GM19395 (cell line): ENCODE data around the gene RBBP4.
"Not testable (repeated sequence)": the region's sequence is repeated elsewhere in the genome, so short reads cannot be mapped to it uniquely, and the experiment has no call there.

ENCODE experiments used
- ATAC-seq: cut with Tn5 transposase; IDR thresholded peaks from one replicate; pipeline ENCODE4 v1.9.1; 2021; ENCODE audit warnings: mild to moderate bottlenecking, moderate library complexity; ENCODE audit not compliant: unreplicated experiment

The RBBP4 gene

GRCh38 chr1:32685498-32685897, 34.5 kb downstream of the RBBP4 start:
- ATAC-seq: no peak

DNA sequence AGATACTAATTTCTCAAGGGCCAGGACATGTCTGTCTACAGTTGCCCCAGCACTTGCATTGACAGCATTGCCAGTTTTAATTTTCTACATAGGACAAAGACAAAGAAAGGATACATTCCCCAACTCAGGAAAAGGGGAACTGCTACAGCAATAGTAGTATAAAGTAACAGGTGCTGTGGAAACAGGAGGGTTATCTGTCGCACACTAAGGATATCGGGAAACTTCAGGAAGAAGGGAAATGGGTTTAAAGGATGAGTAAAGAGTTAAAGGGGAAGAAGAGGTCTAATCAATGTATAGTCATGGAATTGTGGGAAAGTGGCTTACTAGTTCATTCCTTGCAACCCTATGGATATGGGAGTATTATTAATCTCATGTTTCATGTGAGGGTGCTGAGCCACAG, 35.4 kb downstream of the RBBP4 start:
- ATAC-seq: no peak

- ATAC-seq: no peak
Observed at GRCh38 chr1:32693455-32694174, 42.6 kb downstream of the RBBP4 start.

DNA sequence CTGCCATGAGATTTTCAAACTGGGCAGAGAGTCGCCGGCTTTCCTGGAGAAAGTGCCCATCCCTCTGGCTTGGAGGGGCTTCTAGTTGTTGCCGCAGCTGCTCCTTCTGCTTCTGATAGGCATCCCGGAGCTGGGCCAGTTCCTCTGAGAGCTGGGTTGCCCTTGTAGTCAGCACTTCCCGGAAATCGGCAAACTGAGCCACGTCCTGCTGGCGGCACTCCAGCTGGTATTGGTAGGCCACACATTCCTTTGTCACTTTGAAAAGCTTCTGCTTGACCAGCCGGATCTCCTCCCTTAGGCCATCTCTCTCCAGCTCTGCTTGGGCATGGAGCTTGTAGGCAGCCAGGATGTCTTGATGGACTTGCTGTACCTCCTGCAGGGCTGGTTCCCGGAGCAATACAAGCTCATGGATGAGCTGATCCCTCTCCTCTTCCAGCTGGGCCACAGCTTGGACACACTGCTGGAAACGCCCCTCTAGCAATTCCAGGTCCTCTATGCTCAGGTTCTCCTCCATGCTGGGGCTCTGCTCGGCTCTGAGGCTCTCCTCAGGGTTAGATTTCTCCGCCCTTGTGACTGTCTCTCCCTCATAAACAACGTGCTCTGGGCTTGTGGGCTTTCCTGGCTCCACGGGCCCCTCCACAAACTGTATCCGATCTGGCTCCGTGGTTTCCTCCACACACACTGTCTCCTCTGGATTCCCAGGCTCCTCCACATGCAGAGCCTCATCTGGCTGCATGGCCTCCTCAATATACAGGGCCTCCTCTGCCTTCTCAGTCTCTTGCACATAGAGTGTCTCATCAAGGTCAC, 44.3 kb downstream of the RBBP4 start:
- ATAC-seq: no peak

DNA sequence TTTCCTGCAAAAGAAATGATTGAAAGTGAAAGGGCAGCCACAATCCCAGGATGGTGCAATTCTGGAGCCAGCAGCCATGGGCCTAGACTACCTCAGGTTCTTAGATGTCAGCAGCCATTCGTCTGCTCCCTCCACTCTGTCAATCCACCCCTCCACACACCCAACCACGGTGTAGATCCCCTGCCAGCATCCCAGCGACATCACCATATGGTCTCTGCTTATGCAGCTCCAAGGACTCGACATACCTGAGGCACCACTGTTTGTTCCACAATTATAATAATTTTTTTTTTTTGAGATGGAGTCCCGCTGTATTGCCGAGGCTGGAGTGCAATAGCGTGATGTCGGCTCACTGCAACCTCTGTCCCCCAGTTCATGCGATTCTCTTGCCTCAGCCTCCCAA, 45.0 kb downstream of the RBBP4 start:
- ATAC-seq: no peak

DNA sequence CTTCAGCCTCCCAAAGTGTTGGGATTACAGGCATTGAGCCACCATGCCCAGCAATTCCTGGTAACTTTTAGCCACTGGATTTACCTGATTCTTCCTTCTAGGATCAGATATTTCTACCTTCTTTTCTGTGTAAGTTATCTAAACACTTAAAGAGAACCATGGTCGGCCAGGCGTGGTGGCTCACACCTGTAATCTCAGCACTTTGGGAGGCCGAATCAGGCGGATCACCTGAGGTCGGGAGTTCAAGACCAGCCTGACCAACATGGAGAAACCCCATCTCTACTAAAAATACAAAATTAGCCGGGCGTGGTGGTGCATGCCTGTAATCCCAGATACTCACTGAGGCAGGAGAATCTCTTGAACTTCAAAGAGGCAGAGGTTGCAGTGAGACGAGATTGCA, 46.0 kb downstream of the RBBP4 start:
- ATAC-seq: not testable (repeated sequence)

GRCh38 chr1:32701421-32701911, 50.5 kb downstream of the RBBP4 start:
- ATAC-seq: no peak

GRCh38 chr1:32701951-32702598, 51.1 kb downstream of the RBBP4 start:
- no peak for ATAC-seq

DNA sequence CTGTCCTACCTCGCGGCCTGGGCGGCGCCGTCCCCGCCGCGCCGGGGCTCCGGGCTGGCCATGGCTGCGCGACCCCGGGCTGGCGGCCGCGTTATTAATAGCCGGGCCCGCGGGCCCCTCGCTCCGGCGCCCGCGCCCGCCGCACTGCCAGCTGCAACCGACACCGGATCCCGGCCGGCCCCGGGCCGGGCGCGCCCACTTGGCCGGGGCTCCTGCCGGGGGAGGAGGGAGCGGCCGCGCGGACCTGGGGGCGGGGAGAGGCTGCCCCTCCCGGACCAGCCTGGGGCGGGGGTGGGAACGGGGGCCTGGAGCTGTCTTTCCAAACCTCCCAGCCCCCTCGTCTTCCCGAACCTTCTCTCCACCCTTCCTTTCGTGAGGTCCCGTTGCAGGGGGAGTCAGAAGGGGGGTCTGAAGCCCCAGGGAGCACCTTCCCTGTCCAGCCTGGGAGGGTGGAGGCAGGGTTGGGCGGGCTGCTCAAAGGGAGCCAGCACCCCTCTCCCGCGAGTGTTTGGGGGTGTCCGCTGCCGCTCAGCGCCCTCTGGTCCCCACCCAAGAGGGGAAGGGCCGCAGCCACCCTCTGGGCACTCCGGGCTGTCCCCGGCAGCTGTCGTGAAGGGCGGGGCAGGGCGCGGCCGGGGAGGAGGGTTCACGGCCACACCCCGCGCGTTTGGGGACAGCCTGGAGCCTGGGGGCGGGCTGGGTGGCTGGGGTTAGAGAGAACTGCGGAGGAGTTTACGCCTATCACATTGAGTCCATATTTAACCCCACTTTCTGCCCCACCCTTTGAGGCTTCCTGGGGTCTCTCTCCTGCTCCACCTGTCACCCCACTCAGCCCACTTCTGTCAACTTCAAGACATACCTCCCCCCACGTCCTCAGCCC, 51.8 kb downstream of the RBBP4 start, which contains the start of gene SYNC:
Gene SYNC (minus strand): TSS at position 172 of the 880 bp plus-strand sequence. CDS start 110 bp downstream, at position 62.
- ATAC-seq: no peak

DNA sequence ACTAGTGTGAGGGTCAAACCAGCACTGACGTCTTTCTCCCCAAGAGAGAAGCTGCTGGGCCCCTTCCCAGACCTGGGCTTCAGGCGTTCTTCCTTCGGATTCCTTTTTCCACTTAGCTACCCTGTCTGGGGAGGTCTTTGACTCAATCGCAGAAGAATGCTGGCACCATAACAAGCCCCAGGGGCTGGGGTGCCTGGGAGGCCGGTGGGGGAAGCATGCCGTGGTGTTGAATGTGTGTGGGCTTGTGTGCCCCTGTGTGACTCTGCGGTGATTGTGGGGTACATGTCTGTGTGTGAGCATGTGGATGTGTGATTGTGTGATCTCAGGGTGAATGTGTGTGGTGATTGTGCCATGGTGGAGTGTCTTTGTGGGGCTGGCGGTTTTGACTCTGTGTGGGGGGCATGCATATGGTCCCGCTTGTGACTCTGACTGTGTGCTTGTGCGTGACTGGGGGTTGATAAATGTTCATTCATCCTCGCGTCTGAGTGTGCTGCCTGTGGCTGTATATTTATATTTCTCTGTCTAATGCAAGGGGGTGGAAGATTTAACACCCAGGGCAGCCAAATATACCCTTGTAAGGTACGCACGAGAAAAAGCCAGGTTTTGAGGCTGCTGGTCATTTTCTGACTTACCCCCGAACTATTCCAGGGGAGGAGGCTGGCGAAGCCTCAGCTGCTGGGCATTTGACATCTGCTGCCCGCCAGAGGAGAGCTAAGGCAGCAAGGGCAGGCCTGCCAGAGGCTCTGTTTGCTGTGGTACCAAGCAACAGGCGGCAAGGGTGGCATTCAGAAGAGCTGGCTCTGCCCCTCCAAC, 52.7 kb downstream of the RBBP4 start:
- ATAC-seq: no peak

- no peak for ATAC-seq
Observed at GRCh38 chr1:32705516-32705915, 54.5 kb downstream of the RBBP4 start.

- no peak for ATAC-seq
Observed at GRCh38 chr1:32706491-32706890, 55.5 kb downstream of the RBBP4 start.

DNA sequence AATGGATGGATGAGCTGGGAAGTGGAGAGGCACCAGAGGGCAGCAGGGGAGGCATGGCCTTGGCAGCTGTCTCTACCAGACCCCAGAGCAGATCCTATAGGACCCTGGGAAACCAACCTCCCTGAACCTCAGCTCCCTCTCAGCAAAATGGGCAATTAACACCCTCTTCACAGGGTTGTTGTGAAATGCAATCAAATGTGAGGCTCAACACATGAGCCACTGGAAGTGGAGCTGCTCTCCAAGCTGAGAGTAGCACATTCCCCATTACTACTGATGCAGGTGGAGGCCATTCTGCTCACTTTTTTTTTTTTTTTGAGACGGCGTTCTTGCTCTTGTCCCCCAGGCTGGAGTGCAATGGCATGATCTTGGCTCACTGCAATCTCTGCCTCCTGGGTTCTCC, 58.1 kb downstream of the RBBP4 start:
- ATAC-seq: no peak

GRCh38 chr1:32709476-32709875, 58.5 kb downstream of the RBBP4 start:
- ATAC-seq: no peak

DNA sequence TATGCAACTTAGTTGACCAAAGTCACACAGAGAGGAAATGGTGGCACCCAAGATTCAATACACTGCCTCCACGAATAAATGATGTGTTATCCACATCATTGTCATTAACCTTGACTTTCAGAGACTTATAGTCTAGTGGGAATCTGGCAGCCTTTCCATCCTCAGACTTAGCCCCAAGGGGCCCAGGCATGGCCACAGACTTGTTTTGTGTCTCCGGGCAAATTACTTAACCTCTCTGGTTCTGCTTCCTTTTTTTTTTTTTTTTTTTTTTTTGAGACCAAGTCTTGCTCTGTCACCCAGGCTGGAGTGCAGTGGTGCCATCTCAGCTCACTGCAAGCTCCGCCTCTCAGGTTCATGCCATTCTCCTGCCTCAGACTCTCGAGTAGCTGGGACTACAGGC, 60.2 kb downstream of the RBBP4 start:
- ATAC-seq: not testable (repeated sequence)

DNA sequence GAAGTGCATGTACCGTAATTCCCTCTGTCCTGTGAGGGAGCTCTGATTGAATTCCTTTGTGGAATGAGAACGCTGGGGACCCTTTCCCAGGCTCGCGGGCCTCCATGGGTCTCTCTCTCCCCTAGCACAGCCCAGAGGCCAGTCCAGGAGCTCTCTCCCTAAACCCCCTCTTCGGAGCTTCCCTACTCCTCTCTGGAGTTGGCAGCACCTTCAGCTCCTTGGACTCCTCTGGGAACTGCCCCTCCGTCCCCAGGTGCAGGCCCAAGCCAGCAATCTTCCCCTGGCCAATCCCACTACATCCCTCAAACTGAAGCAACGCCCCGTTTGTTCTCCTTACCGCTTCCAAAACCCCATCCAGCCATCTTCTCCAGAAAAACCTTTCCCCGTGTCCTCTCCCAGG, 62.1 kb downstream of the RBBP4 start:
- no peak for ATAC-seq

DNA sequence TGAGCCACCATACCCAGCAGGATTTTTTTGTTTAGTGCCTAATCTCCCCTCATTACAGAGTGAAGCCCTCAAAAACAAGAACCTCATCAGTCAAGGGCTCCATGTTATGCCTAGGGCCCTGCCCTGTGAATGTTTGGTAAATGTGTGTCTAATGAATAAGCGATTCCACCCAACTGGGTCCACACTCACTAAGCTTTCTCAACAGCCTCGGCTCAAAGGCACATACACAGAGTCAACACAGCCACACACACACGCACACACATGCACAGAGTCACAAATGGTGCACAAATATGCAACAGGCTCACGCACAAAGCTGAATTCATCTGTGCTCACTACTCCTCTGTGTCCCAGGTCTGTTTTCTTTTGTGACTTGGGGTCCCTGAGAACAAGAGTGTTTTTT, 63.3 kb downstream of the RBBP4 start:
- no peak for ATAC-seq

GRCh38 chr1:32715901-32716311, 64.9 kb downstream of the RBBP4 start:
- ATAC-seq: no peak

GRCh38 chr1:32716312-32717148, 65.5 kb downstream of the RBBP4 start:
- ATAC-seq: no peak
